KMS-11 (cell line): ENCODE data around the gene POLR3GL.

Experiments
- H2AFZ ChIP-seq: fragments of 200-600 bp; sonication (generic); 2 replicates; pipeline ENCODE4 v1.6.1; 2016; ENCODE audit warnings: antibody characterized with exemption, mixed run types, low read depth
- H3K27ac ChIP-seq: fragments of 200-600 bp; sonication (generic); 2 replicates; pipeline ENCODE4 v1.6.1; 2016; ENCODE audit warnings: mild to moderate bottlenecking, mixed run types
- H3K27me3 ChIP-seq: fragments of 200-600 bp; sonication (generic); 2 replicates; pipeline ENCODE4 v1.6.1; 2017; ENCODE audit warnings: mild to moderate bottlenecking, low read depth, mixed run types, moderate library complexity; ENCODE audit not compliant: insufficient read depth
- H3K36me3 ChIP-seq: fragments of 200-600 bp; sonication (generic); 2 replicates; pipeline ENCODE4 v1.6.1; 2017; ENCODE audit warnings: mild to moderate bottlenecking, mixed run types; ENCODE audit not compliant: insufficient read depth
- H3K4me1 ChIP-seq: fragments of 200-600 bp; sonication (generic); 2 replicates; pipeline ENCODE4 v1.6.1; 2016; ENCODE audit warnings: mild to moderate bottlenecking, low read depth, mixed run types; ENCODE audit not compliant: poor library complexity, severe bottlenecking
- H3K4me2 ChIP-seq: fragments of 200-600 bp; sonication (generic); 2 replicates; pipeline ENCODE4 v1.7.0; 2016; ENCODE audit warnings: mild to moderate bottlenecking, mixed run types
- H3K4me3 ChIP-seq: fragments of 200-600 bp; sonication (generic); IDR thresholded peaks from 2 replicates; pipeline ENCODE4 v1.6.1; 2017; ENCODE audit warnings: low read depth, low read length, mixed read lengths; ENCODE audit not compliant: insufficient read depth
- H3K79me2 ChIP-seq: fragments of 200-600 bp; sonication (generic); 2 replicates; pipeline ENCODE4 v1.6.1; 2016; ENCODE audit warnings: low read depth, mixed run types; ENCODE audit not compliant: insufficient read depth
- H3K9ac ChIP-seq: fragments of 200-600 bp; sonication (generic); 2 replicates; pipeline ENCODE4 v1.6.1; 2016; ENCODE audit warnings: mild to moderate bottlenecking, mixed run types
- H4K20me1 ChIP-seq: fragments of 200-600 bp; sonication (generic); 2 replicates; pipeline ENCODE4 v1.6.1; 2016; ENCODE audit warnings: mild to moderate bottlenecking, mixed run types; ENCODE audit not compliant: insufficient read depth
- CTCF ChIP-seq: fragments of 200-600 bp; sonication (generic); conservative IDR thresholded peaks from 2 replicates; pipeline ENCODE4 v1.6.1; 2017; ENCODE audit warnings: low read depth, mild to moderate bottlenecking, antibody characterized with exemption, low read length, moderate library complexity, mixed read lengths

The POLR3GL gene

GRCh38 chr1:146019231-146020057 is 55.0 kb downstream of the POLR3GL start:
- Histone ChIP-seq H3K79me2 (no peaks in the 10 kb centered on the region), H2AFZ (no peak overlapping the region), H3K27me3 (no peaks in the 10 kb centered on the region), H3K4me1 (no peaks in the 10 kb centered on the region), H3K4me2 (no peak overlapping the region), H3K9ac (no peak overlapping the region), H3K27ac (no peak overlapping the region), H4K20me1 (no peaks in the 10 kb centered on the region), H3K36me3 (no peaks in the 10 kb centered on the region), H3K4me3 (no peak overlapping the region)
- TF ChIP-seq CTCF = no peak

GRCh38 chr1:146020058-146021049 is 55.9 kb downstream of the POLR3GL start:
- Histone ChIP-seq H2AFZ (no peak overlapping the region), H3K4me1 (peaks cover under 1% of the 10 kb centered on the region), H3K4me3 (no peak overlapping the region), H3K79me2 (no peaks in the 10 kb centered on the region), H3K4me2 (no peak overlapping the region), H3K27ac (no peak overlapping the region), H3K36me3 (no peaks in the 10 kb centered on the region), H3K27me3 (no peaks in the 10 kb centered on the region), H4K20me1 (no peaks in the 10 kb centered on the region), H3K9ac (no peak overlapping the region)
- peak; percentile 30 for TF ChIP-seq CTCF

GRCh38 chr1:146021050-146021445 is 56.6 kb downstream of the POLR3GL start:
- no peak overlapping the region for H3K4me3 ChIP-seq
- no peak overlapping the region for H3K4me2 ChIP-seq
- no peak for TF ChIP-seq CTCF
- no peaks in the 10 kb centered on the region for H3K79me2 ChIP-seq
- no peaks in the 10 kb centered on the region for H3K36me3 ChIP-seq
- peaks cover 7% of the 10 kb centered on the region for H3K4me1 ChIP-seq
- no peaks in the 10 kb centered on the region for H4K20me1 ChIP-seq
- H3K27ac ChIP-seq = no peak overlapping the region
- no peak overlapping the region for H3K9ac ChIP-seq
- no peak overlapping the region for H2AFZ ChIP-seq
- H3K27me3 ChIP-seq = no peaks in the 10 kb centered on the region

- no peaks in the 10 kb centered on the region for H3K27me3 ChIP-seq
- no peak for TF ChIP-seq CTCF
These were observed 57.3 kb downstream of the POLR3GL start, which contains the start of gene HJV for GRCh38 chr1:146021622-146022402. Gene HJV (minus strand): TSS chr1:146021735. CDS start chr1:146020231, 1,504 bp downstream.

More at GRCh38 chr1:146021622-146022402, 57.3 kb downstream of the POLR3GL start, which contains the start of gene HJV:
- Histone ChIP-seq H3K36me3 (no peaks in the 10 kb centered on the region), H3K4me1 (peaks cover 8% of the 10 kb centered on the region), H4K20me1 (no peaks in the 10 kb centered on the region), H3K9ac (no peak within 1 kb of the TSS), H3K79me2 (no peaks in the 10 kb centered on the region), H3K27ac (no peak within 1 kb of the TSS), H3K4me3 (no peak within 1 kb of the TSS), H3K4me2 (no peak within 1 kb of the TSS), H2AFZ (no peak within 1 kb of the TSS)
